Mesendoderm (in vitro differentiated cells): Measurements from ENCODE around the gene ALK.

ENCODE experiments used
- DNase-seq: peaks from one replicate; pipeline ENCODE4 v3.0.0; 2013
- H2AK5ac ChIP-seq: 2 replicates; pipeline ENCODE4 v1.6.1; 2013; ENCODE audit warnings: low read length, inconsistent platforms
- H2BK120ac ChIP-seq: 2 replicates; pipeline ENCODE4 v1.6.1; 2013; ENCODE audit warnings: low read depth, mild to moderate bottlenecking, low read length, moderate library complexity, mixed read lengths
- H2BK15ac ChIP-seq: replicated peaks from 2 replicates; pipeline ENCODE4 v1.6.1; 2013; ENCODE audit warnings: low read depth, mild to moderate bottlenecking, moderate library complexity
- H2BK5ac ChIP-seq: 2 replicates; pipeline ENCODE4 v1.6.1; 2013; ENCODE audit warnings: low read length, inconsistent platforms
- H3K18ac ChIP-seq: 2 replicates; pipeline ENCODE4 v1.6.1; 2013; ENCODE audit warnings: mild to moderate bottlenecking, low read length, mixed read lengths
- H3K23ac ChIP-seq: one replicate; pipeline ENCODE4 v1.6.1; 2013; ENCODE audit warnings: low read length
- H3K27ac ChIP-seq: 2 replicates; pipeline ENCODE4 v1.5.1; 2013; ENCODE audit warnings: low read depth, mild to moderate bottlenecking, inconsistent platforms, low read length, moderate library complexity
- H3K27me3 ChIP-seq: 2 replicates; pipeline ENCODE4 v1.6.1; 2013; ENCODE audit warnings: low read length, control low read depth, mild to moderate bottlenecking, inconsistent platforms; ENCODE audit not compliant: insufficient read depth, poor library complexity
- H3K36me3 ChIP-seq: 2 replicates; pipeline ENCODE4 v1.6.1; 2013; ENCODE audit warnings: low read length, inconsistent platforms; ENCODE audit not compliant: control insufficient read depth, insufficient read depth
- H3K4ac ChIP-seq: one replicate; pipeline ENCODE4 v1.6.1; 2013; ENCODE audit warnings: low read depth, mild to moderate bottlenecking, low read length, moderate library complexity
- H3K4me1 ChIP-seq: 2 replicates; pipeline ENCODE4 v1.6.1; 2013; ENCODE audit warnings: low read depth, low read length, inconsistent platforms; ENCODE audit not compliant: control insufficient read depth
- H3K4me2 ChIP-seq: 2 replicates; pipeline ENCODE4 v1.6.1; 2013; ENCODE audit warnings: low read length
- H3K4me3 ChIP-seq: 2 replicates; pipeline ENCODE4 v1.5.1; 2013; ENCODE audit warnings: mild to moderate bottlenecking, low read length
- H3K56ac ChIP-seq: one replicate; pipeline ENCODE4 v1.6.1; 2013; ENCODE audit warnings: low read length
- H3K79me1 ChIP-seq: 2 replicates; pipeline ENCODE4 v1.6.1; 2013; ENCODE audit warnings: low read length, inconsistent platforms
- H3K79me2 ChIP-seq: 2 replicates; pipeline ENCODE4 v1.6.1; 2013; ENCODE audit warnings: mild to moderate bottlenecking, low read length; ENCODE audit not compliant: control insufficient read depth, insufficient read depth
- H3K9ac ChIP-seq: 2 replicates; pipeline ENCODE4 v1.6.1; 2013; ENCODE audit warnings: low read length, inconsistent platforms
- H4K5ac ChIP-seq: one replicate; pipeline ENCODE4 v1.6.1; 2013; ENCODE audit warnings: low read length
- H4K8ac ChIP-seq: one replicate; pipeline ENCODE4 v1.6.1; 2013; ENCODE audit warnings: low read depth, mild to moderate bottlenecking, control low read depth, low read length, moderate library complexity
- WGBS: extraction: QIAGEN DNeasy Blood & Tissue Kit; methylation state at CpG from one replicate; pipeline ENCODE4 v1.1.7; 2013; ENCODE audit warnings: low lambda C conversion rate, missing lambda C conversion rate; ENCODE audit not compliant: insufficient coverage; ENCODE audit errors: extremely low coverage; 5-methylcytosine and 5-hydroxymethylcytosine counted together

ALK gene

GRCh38 chr2:29802986-29803385 lies 118.4 kb downstream of the ALK start:
- no peak overlapping the region for H3K27ac ChIP-seq
- no peaks in the 10 kb centered on the region for H3K27me3 ChIP-seq
- no peak overlapping the region for H3K9ac ChIP-seq

GRCh38 chr2:29799628-29800027 lies 121.8 kb downstream of the ALK start:
- Histone ChIP-seq H3K23ac (no peak overlapping the region), H2BK15ac (no peak overlapping the region), H3K4me3 (no peak overlapping the region), H3K79me1 (no peaks in the 10 kb centered on the region), H3K79me2 (no peaks in the 10 kb centered on the region), H3K9ac (no peak overlapping the region), H2AK5ac (no peak overlapping the region), H3K4ac (no peak overlapping the region), H3K4me1 (no peaks in the 10 kb centered on the region), H3K4me2 (no peak overlapping the region), H3K27me3 (no peaks in the 10 kb centered on the region), H3K27ac (no peak overlapping the region), H2BK5ac (no peak overlapping the region), H4K5ac (no peak overlapping the region), H4K8ac (no peak overlapping the region), H3K36me3 (no peaks in the 10 kb centered on the region), H3K56ac (no peak overlapping the region), H2BK120ac (no peak overlapping the region), H3K18ac (no peak overlapping the region)
- no peak for DNase-seq
- WGBS: no CpG with 5 or more reads among the region's 3 CpGs

More at GRCh38 chr2:29802986-29803385, 118.4 kb downstream of the ALK start:
- no peaks in the 10 kb centered on the region for H3K79me1 ChIP-seq
- H3K4me3 ChIP-seq: no peak overlapping the region
- H4K5ac ChIP-seq: no peak overlapping the region
- H2BK120ac ChIP-seq: no peak overlapping the region
- no peak overlapping the region for H3K4me2 ChIP-seq
- no peaks in the 10 kb centered on the region for H3K4me1 ChIP-seq
- no peak overlapping the region for H3K56ac ChIP-seq
- no peak overlapping the region for H2BK15ac ChIP-seq
- no peaks in the 10 kb centered on the region for H3K36me3 ChIP-seq
- no CpG with 5 or more reads among the region's 1 CpG for WGBS
- no peak for DNase-seq
- no peak overlapping the region for H4K8ac ChIP-seq
- H3K79me2 ChIP-seq: no peaks in the 10 kb centered on the region
- H3K4ac ChIP-seq: no peak overlapping the region
- H3K23ac ChIP-seq: no peak overlapping the region
- no peak overlapping the region for H2AK5ac ChIP-seq
- no peak overlapping the region for H3K18ac ChIP-seq
- no peak overlapping the region for H2BK5ac ChIP-seq

GRCh38 chr2:29797916-29798315 lies 123.5 kb downstream of the ALK start:
- no peak overlapping the region for H2AK5ac ChIP-seq
- no peak overlapping the region for H2BK120ac ChIP-seq
- H3K79me2 ChIP-seq: no peaks in the 10 kb centered on the region
- no peak overlapping the region for H3K4ac ChIP-seq
- H4K8ac ChIP-seq: no peak overlapping the region
- H3K4me2 ChIP-seq: no peak overlapping the region
- H4K5ac ChIP-seq: no peak overlapping the region
- no peak overlapping the region for H3K9ac ChIP-seq
- H3K27ac ChIP-seq: no peak overlapping the region
- H3K56ac ChIP-seq: no peak overlapping the region
- DNase-seq: no peak
- H3K27me3 ChIP-seq: no peaks in the 10 kb centered on the region
- H3K4me1 ChIP-seq: no peaks in the 10 kb centered on the region
- H3K23ac ChIP-seq: no peak overlapping the region
- H3K79me1 ChIP-seq: no peaks in the 10 kb centered on the region
- H3K4me3 ChIP-seq: no peak overlapping the region
- H3K36me3 ChIP-seq: no peaks in the 10 kb centered on the region
- no peak overlapping the region for H3K18ac ChIP-seq
- WGBS: no CpG with 5 or more reads among the region's 3 CpGs
- H2BK5ac ChIP-seq: no peak overlapping the region
- H2BK15ac ChIP-seq: no peak overlapping the region

- no peak overlapping the region for H3K4me3 ChIP-seq
- H2BK15ac ChIP-seq: no peak overlapping the region
- WGBS: no CpG with 5 or more reads among the region's 4 CpGs
- H3K79me1 ChIP-seq: no peaks in the 10 kb centered on the region
- H3K4me1 ChIP-seq: no peaks in the 10 kb centered on the region
- H4K8ac ChIP-seq: no peak overlapping the region
- H2AK5ac ChIP-seq: no peak overlapping the region
- H3K79me2 ChIP-seq: no peaks in the 10 kb centered on the region
- no peak overlapping the region for H4K5ac ChIP-seq
- no peak overlapping the region for H3K9ac ChIP-seq
- no peaks in the 10 kb centered on the region for H3K36me3 ChIP-seq
- H3K4me2 ChIP-seq: no peak overlapping the region
- no peak overlapping the region for H3K23ac ChIP-seq
- no peak overlapping the region for H3K18ac ChIP-seq
- no peak overlapping the region for H3K4ac ChIP-seq
- no peak overlapping the region for H2BK5ac ChIP-seq
- H2BK120ac ChIP-seq: no peak overlapping the region
- no peak overlapping the region for H3K56ac ChIP-seq
- no peak overlapping the region for H3K27ac ChIP-seq
- no peak for DNase-seq
- no peaks in the 10 kb centered on the region for H3K27me3 ChIP-seq
Measured at GRCh38 chr2:29796446-29796845, 124.9 kb downstream of the ALK start.

GRCh38 chr2:29789911-29790485 lies 131.4 kb downstream of the ALK start:
- H3K27me3 ChIP-seq: no peaks in the 10 kb centered on the region
- no peak for DNase-seq

More at GRCh38 chr2:29789911-29790485, 131.4 kb downstream of the ALK start:
- Histone ChIP-seq H3K4me3 (no peak overlapping the region), H4K5ac (no peak overlapping the region), H2BK15ac (no peak overlapping the region), H3K9ac (no peak overlapping the region), H3K4me1 (no peaks in the 10 kb centered on the region), H3K36me3 (no peaks in the 10 kb centered on the region), H3K27ac (no peak overlapping the region), H3K4me2 (no peak overlapping the region), H3K79me1 (no peaks in the 10 kb centered on the region), H2BK120ac (no peak overlapping the region), H3K23ac (no peak overlapping the region), H3K56ac (no peak overlapping the region), H3K18ac (no peak overlapping the region), H2AK5ac (no peak overlapping the region), H3K4ac (no peak overlapping the region), H3K79me2 (no peaks in the 10 kb centered on the region), H4K8ac (no peak overlapping the region), H2BK5ac (no peak overlapping the region)
- WGBS: no CpG with 5 or more reads among the region's 5 CpGs
